DOHH2 (cell line): ENCODE data around the gene IGSF3.

ENCODE experiments used
- H3F3A ChIP-seq: fragments of 200-600 bp; sonication (generic), shearing (Covaris generic); 2 replicates; pipeline ENCODE4 v1.6.0; 2016; ENCODE audit warnings: antibody characterized with exemption, mild to moderate bottlenecking; ENCODE audit not compliant: control insufficient read depth, insufficient read depth
- H3K27ac ChIP-seq: fragments of 200-600 bp; sonication (generic); 2 replicates; pipeline ENCODE4 v1.5.1; 2014; ENCODE audit warnings: low read depth, mild to moderate bottlenecking, low read length, moderate library complexity
- H3K27me3 ChIP-seq: fragments of 200-600 bp; sonication (generic); 2 replicates; pipeline ENCODE4 v1.6.1; 2014; ENCODE audit warnings: mild to moderate bottlenecking, low read length, mixed read lengths; ENCODE audit not compliant: control insufficient read depth
- H3K36me3 ChIP-seq: fragments of 200-600 bp; sonication (generic); 2 replicates; pipeline ENCODE4 v1.6.1; 2014; ENCODE audit warnings: mild to moderate bottlenecking, low read length, moderate library complexity, mixed read lengths; ENCODE audit not compliant: control insufficient read depth
- H3K4me1 ChIP-seq: fragments of 200-600 bp; sonication (generic); 2 replicates; pipeline ENCODE4 v1.6.1; 2014; ENCODE audit warnings: mild to moderate bottlenecking, low read length, mixed read lengths; ENCODE audit not compliant: control insufficient read depth
- H3K4me2 ChIP-seq: fragments of 200-600 bp; sonication (generic); 2 replicates; pipeline ENCODE4 v1.6.0; 2014; ENCODE audit warnings: mild to moderate bottlenecking, low read length, moderate library complexity
- H3K4me3 ChIP-seq: fragments of 200-600 bp; sonication (generic); 2 replicates; pipeline ENCODE4 v1.5.1; 2014; ENCODE audit warnings: mild to moderate bottlenecking, low read length, mixed read lengths
- H3K79me2 ChIP-seq: fragments of 200-600 bp; sonication (generic); 2 replicates; pipeline ENCODE4 v1.6.1; 2014; ENCODE audit warnings: mild to moderate bottlenecking, low read length, mixed read lengths; ENCODE audit not compliant: control insufficient read depth
- H3K9me2 ChIP-seq: fragments of 200-600 bp; sonication (generic); replicated peaks from 2 replicates; pipeline ENCODE4 v1.6.1; 2014; ENCODE audit warnings: mild to moderate bottlenecking, low read length, mixed read lengths; ENCODE audit not compliant: control insufficient read depth
- H3K9me3 ChIP-seq: fragments of 200-600 bp; sonication (generic); 2 replicates; pipeline ENCODE4 v1.6.1; 2014; ENCODE audit warnings: antibody characterized with exemption, low read length, mixed read lengths; ENCODE audit not compliant: control insufficient read depth, insufficient read depth
- H4K20me1 ChIP-seq: fragments of 200-600 bp; sonication (generic); 2 replicates; pipeline ENCODE4 v1.6.0; 2014; ENCODE audit warnings: low read depth, mild to moderate bottlenecking, antibody characterized with exemption, low read length, moderate library complexity; ENCODE audit not compliant: control insufficient read depth, insufficient read depth
- CTCF ChIP-seq: fragments of 200-600 bp; sonication (generic); IDR thresholded peaks from one replicate; pipeline ENCODE4 v1.5.1; 2014; ENCODE audit warnings: antibody characterized with exemption, mild to moderate bottlenecking, low read depth, low read length; ENCODE audit not compliant: poor library complexity, severe bottlenecking
- EZH2phosphoT487 ChIP-seq: fragments of 200-600 bp; sonication (generic); IDR thresholded peaks from 2 replicates; pipeline ENCODE4 v1.6.1; 2017; ENCODE audit warnings: borderline replicate concordance, mild to moderate bottlenecking, antibody characterized with exemption, low read length, moderate library complexity, mixed read lengths

IGSF3 gene

GRCh38 chr1:116537898-116538297, 129.6 kb downstream of the IGSF3 start:
- Histone ChIP-seq H3K4me2 (no peak overlapping the region), H3K9me3 (no peaks in the 10 kb centered on the region), H3K9me2 (no peaks in the 10 kb centered on the region), H3K27me3 (no peaks in the 10 kb centered on the region), H3K4me3 (no peak overlapping the region), H3K27ac (no peak overlapping the region), H3K4me1 (peaks cover 10% of the 10 kb centered on the region), H3K36me3 (no peaks in the 10 kb centered on the region), H3F3A (no peaks in the 10 kb centered on the region), H3K79me2 (no peaks in the 10 kb centered on the region), H4K20me1 (no peaks in the 10 kb centered on the region)
- no peak for TF ChIP-seq EZH2phosphoT487
- no peak for TF ChIP-seq CTCF

GRCh38 chr1:116537040-116537831, 130.3 kb downstream of the IGSF3 start:
- no peaks in the 10 kb centered on the region for H3K79me2 ChIP-seq
- no peaks in the 10 kb centered on the region for H3K27me3 ChIP-seq
- H3K9me3 ChIP-seq = no peaks in the 10 kb centered on the region
- peaks cover 10% of the 10 kb centered on the region for H3K4me1 ChIP-seq
- no peak overlapping the region for H3K27ac ChIP-seq
- no peaks in the 10 kb centered on the region for H4K20me1 ChIP-seq
- TF ChIP-seq CTCF (no peak), EZH2phosphoT487 (no peak)
- H3K9me2 ChIP-seq = no peaks in the 10 kb centered on the region
- H3K4me3 ChIP-seq = no peak overlapping the region
- H3K36me3 ChIP-seq = no peaks in the 10 kb centered on the region
- no peak overlapping the region for H3K4me2 ChIP-seq
- no peaks in the 10 kb centered on the region for H3F3A ChIP-seq

DNA sequence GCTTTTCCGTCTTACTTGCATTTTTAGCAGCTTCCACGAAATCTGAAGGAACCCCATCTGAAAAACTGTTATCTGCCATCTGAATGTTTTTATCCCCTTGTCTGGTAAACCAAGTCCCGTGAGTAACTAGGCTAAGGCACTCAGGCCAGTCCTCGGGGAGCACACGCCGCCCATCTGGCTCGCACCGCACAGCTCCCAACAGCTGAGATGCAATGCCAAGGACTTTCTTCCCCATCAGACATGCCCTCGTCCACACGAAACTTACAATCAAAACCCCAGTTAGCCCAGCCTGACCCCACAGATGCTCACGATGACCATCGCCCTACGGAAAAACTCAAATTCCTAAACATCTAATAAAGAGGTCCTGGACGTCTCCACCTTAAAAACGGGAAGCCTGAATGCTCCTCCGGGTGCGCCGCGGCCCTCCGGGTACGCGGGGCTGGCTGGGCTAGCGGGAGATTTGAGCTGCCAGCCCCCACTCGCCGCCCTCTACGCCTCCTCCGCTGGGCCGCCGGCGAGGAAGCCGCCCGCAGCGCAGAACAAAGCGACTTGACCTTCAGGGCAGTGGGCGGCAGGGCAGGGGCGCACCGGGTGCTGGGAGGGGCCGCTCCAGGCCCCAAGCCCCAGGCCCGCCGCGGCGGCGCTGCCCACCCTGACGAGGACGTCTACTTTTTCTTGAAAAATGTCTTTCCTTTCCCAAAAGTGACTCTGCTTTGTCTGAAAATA, 133.4 kb downstream of the IGSF3 start:
- no peaks in the 10 kb centered on the region for H3K36me3 ChIP-seq
- no peak overlapping the region for H3K4me2 ChIP-seq
- no peaks in the 10 kb centered on the region for H3K4me1 ChIP-seq
- H3K9me2 ChIP-seq = no peaks in the 10 kb centered on the region
- H3K27me3 ChIP-seq = no peaks in the 10 kb centered on the region
- no peaks in the 10 kb centered on the region for H4K20me1 ChIP-seq
- H3F3A ChIP-seq = no peaks in the 10 kb centered on the region
- no peak overlapping the region for H3K27ac ChIP-seq
- H3K79me2 ChIP-seq = no peaks in the 10 kb centered on the region
- TF ChIP-seq EZH2phosphoT487 = no peak
- TF ChIP-seq CTCF = no peak
- H3K9me3 ChIP-seq = no peaks in the 10 kb centered on the region
- H3K4me3 ChIP-seq = no peak overlapping the region
